ENCODE results near the gene ACOT7. TPM values are rescaled to one million over a fixed set of nuclear protein-coding genes. Genes with fewer than 3 reads are reported as not detected.

ACOT7 gene
- total and polyA plus RNA-seq, 2 experiments from 2014 or later: 167 to 169 TPM

DNA sequence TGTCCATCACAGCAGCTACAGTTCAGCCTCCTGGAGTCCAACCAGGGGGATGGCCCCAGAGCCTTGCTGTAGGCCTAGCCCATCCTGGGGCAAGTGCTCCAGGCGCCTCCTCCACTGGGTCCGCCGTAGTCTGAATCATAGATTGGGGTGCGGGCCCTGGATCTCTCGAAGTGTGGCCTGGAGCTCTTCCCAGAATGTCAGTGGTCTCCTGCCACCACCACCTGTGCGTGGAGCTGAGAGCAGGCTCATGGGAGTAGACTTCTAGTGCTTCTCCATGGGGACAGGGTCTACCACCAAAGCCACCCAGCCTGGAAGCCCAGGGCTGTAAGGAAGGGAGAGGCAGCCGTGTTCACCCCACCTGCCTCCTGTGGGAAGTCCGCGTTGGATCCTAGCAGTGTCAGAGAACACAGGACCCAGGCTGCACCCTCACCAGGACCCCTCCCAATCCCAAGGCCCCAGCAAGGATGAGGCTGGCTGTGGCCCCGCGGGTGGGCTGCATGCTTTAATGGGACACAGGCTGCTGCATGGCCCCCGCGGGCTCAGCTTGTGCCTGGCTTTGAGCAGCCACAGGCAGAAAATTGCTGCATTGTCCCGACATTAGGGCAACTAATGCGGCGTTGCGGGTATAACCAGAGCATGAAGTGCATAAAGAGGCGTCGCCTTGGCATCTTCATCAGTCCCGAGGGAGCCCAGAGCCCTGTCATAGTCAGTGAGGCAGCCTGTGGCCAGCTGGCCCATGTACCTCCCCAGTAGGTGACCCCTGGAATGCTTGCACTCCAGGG lies 150.3 kb downstream of the ACOT7 start:
- no peaks in the 10 kb centered on the region for H3K9me2 ChIP-seq (ENCODE audit: insufficient read depth)
- H3K4me2 ChIP-seq: peak overlapping the region; percentile 98
- no peak overlapping the region for H2AFZ ChIP-seq
- H3K4me1 ChIP-seq (ENCODE audit: insufficient read depth): peaks cover 43% of the 10 kb centered on the region
- H3K79me2 ChIP-seq (replicated peaks; ENCODE audit: insufficient read depth): no peaks in the 10 kb centered on the region
- H4K20me1 ChIP-seq (replicated peaks; ENCODE audit: insufficient read depth): peaks cover 6% of the 10 kb centered on the region; the same call in 1 of the 2 replicates
- no peak for ATAC-seq
- TF ChIP-seq EZH2 (IDR thresholded peaks at IDR 0.05; ENCODE audit: low read depth, unreplicated experiment) (peak; percentile 38), ETS1 (IDR thresholded peaks at IDR 0.05) (no peak), ZNF331 (CRISPR knock-in tag; IDR thresholded peaks at IDR 0.05; ENCODE audit: low read depth) (no peak)
- Mint-ChIP-seq H3K9me3 (no peaks in the 10 kb centered on the region), H3K4me1 (peaks cover 51% of the 10 kb centered on the region), H3K36me3 (ENCODE audit: low read depth) (no peaks in the 10 kb centered on the region), H3K4me3 (peak overlapping the region; percentile 82), H3K27me3 (ENCODE audit: insufficient read depth, low read depth, poor library complexity) (peaks cover 42% of the 10 kb centered on the region), H3K27ac (no peak overlapping the region)
- H3K36me3 ChIP-seq (ENCODE audit: insufficient read depth): no peaks in the 10 kb centered on the region
- H3K27me3 ChIP-seq (ENCODE audit: insufficient read depth): peaks cover 38% of the 10 kb centered on the region
- peak; percentile 64 for DNase-seq (ENCODE audit: low spot score)
- peak overlapping the region; percentile 83 for H3K4me3 ChIP-seq
- no peak overlapping the region for H3K27ac ChIP-seq (ENCODE audit: low read depth)
- H3F3A ChIP-seq (replicated peaks; ENCODE audit: low read depth): peaks cover 28% of the 10 kb centered on the region

- H3K27me3 Mint-ChIP-seq (ENCODE audit: insufficient read depth, low read depth, poor library complexity): peaks cover 38% of the 10 kb centered on the region
- peaks cover 54% of the 10 kb centered on the region for H3K4me1 Mint-ChIP-seq
- H3K36me3 Mint-ChIP-seq (ENCODE audit: low read depth): no peaks in the 10 kb centered on the region
- H3K4me3 Mint-ChIP-seq: peak overlapping the region; percentile 50
- peaks cover 27% of the 10 kb centered on the region for H3K27me3 ChIP-seq (ENCODE audit: insufficient read depth)
- peak overlapping the region; percentile 80; the same call in 1 of the 2 replicates for H3K27ac ChIP-seq (ENCODE audit: low read depth)
- no peaks in the 10 kb centered on the region for H3K9me2 ChIP-seq (ENCODE audit: insufficient read depth)
- H3K79me2 ChIP-seq (replicated peaks; ENCODE audit: insufficient read depth): peaks cover 1% of the 10 kb centered on the region; the same call in 1 of the 2 replicates
- H2AFZ ChIP-seq: no peak overlapping the region
- H3K4me3 ChIP-seq: peak overlapping the region; percentile 83
- H3K4me2 ChIP-seq: peak overlapping the region; percentile 98
- peaks cover 43% of the 10 kb centered on the region for H3K4me1 ChIP-seq (ENCODE audit: insufficient read depth)
- ATAC-seq (peak; percentile 8), DNase-seq (ENCODE audit: low spot score) (peak; percentile 91)
- H4K20me1 ChIP-seq (replicated peaks; ENCODE audit: insufficient read depth): peaks cover 3% of the 10 kb centered on the region; the same call in 1 of the 2 replicates
- peaks cover 34% of the 10 kb centered on the region for H3F3A ChIP-seq (replicated peaks; ENCODE audit: low read depth)
- H3K9me3 Mint-ChIP-seq: no peaks in the 10 kb centered on the region
- H3K36me3 ChIP-seq (ENCODE audit: insufficient read depth): no peaks in the 10 kb centered on the region
- H3K27ac Mint-ChIP-seq: peak overlapping the region; percentile 25
- TF ChIP-seq STAT1 (IDR thresholded peaks at IDR 0.05; ENCODE audit: unreplicated experiment): no peak
- peak; percentile 51; the same call in 1 of the 2 replicates for TF ChIP-seq POLR2AphosphoS5 (IDR thresholded peaks at IDR 0.05; ENCODE audit: low read depth)
- TF ChIP-seq EZH2phosphoT487 (IDR thresholded peaks at IDR 0.05; ENCODE audit: unreplicated experiment): no peak
- TF ChIP-seq CREB1 (CRISPR knock-in tag; IDR thresholded peaks at IDR 0.05; ENCODE audit: low read depth): peak; percentile 17; the same call in 1 of the 2 replicates
- TF ChIP-seq EZH2 (IDR thresholded peaks at IDR 0.05; ENCODE audit: low read depth, unreplicated experiment): no peak
- TF ChIP-seq, protein P1, sequence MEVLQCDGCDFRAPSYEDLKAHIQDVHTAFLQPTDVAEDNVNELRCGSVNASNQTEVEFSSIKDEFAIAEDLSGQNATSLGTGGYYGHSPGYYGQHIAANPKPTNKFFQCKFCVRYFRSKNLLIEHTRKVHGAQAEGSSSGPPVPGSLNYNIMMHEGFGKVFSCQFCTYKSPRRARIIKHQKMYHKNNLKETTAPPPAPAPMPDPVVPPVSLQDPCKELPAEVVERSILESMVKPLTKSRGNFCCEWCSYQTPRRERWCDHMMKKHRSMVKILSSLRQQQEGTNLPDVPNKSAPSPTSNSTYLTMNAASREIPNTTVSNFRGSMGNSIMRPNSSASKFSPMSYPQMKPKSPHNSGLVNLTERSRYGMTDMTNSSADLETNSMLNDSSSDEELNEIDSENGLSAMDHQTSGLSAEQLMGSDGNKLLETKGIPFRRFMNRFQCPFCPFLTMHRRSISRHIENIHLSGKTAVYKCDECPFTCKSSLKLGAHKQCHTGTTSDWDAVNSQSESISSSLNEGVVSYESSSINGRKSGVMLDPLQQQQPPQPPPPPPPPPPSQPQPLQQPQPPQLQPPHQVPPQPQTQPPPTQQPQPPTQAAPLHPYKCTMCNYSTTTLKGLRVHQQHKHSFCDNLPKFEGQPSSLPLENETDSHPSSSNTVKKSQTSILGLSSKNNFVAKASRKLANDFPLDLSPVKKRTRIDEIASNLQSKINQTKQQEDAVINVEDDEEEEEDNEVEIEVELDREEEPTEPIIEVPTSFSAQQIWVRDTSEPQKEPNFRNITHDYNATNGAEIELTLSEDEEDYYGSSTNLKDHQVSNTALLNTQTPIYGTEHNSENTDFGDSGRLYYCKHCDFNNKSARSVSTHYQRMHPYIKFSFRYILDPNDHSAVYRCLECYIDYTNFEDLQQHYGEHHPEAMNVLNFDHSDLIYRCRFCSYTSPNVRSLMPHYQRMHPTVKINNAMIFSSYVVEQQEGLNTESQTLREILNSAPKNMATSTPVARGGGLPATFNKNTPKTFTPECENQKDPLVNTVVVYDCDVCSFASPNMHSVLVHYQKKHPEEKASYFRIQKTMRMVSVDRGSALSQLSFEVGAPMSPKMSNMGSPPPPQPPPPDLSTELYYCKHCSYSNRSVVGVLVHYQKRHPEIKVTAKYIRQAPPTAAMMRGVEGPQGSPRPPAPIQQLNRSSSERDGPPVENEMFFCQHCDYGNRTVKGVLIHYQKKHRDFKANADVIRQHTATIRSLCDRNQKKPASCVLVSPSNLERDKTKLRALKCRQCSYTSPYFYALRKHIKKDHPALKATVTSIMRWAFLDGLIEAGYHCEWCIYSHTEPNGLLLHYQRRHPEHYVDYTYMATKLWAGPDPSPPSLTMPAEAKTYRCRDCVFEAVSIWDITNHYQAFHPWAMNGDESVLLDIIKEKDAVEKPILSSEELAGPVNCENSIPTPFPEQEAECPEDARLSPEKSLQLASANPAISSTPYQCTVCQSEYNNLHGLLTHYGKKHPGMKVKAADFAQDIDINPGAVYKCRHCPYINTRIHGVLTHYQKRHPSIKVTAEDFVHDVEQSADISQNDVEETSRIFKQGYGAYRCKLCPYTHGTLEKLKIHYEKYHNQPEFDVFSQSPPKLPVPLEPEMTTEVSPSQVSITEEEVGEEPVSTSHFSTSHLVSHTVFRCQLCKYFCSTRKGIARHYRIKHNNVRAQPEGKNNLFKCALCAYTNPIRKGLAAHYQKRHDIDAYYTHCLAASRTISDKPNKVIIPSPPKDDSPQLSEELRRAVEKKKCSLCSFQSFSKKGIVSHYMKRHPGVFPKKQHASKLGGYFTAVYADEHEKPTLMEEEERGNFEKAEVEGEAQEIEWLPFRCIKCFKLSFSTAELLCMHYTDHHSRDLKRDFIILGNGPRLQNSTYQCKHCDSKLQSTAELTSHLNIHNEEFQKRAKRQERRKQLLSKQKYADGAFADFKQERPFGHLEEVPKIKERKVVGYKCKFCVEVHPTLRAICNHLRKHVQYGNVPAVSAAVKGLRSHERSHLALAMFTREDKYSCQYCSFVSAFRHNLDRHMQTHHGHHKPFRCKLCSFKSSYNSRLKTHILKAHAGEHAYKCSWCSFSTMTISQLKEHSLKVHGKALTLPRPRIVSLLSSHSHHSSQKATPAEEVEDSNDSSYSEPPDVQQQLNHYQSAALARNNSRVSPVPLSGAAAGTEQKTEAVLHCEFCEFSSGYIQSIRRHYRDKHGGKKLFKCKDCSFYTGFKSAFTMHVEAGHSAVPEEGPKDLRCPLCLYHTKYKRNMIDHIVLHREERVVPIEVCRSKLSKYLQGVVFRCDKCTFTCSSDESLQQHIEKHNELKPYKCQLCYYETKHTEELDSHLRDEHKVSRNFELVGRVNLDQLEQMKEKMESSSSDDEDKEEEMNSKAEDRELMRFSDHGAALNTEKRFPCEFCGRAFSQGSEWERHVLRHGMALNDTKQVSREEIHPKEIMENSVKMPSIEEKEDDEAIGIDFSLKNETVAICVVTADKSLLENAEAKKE (CRISPR knock-in tag; IDR thresholded peaks at IDR 0.05): no peak
- TF ChIP-seq ZNF114 (CRISPR knock-in tag; IDR thresholded peaks at IDR 0.05): no peak
Observed at GRCh38 chr1:6241887-6242740, 151.5 kb downstream of the ACOT7 start.

All from GM23338 (cell line).